NCI-H2196 treated with DMSO at 0.1 percent for 48 hours (cell line): ENCODE data around the gene ZNF787.
A peak's percentile ranks its signal among the peaks of the same experiment; 100 is the strongest.
"Not testable (repeated sequence)": the region's sequence is repeated elsewhere in the genome, so short reads cannot be mapped to it uniquely, and the experiment has no call there.

Source experiments
- DNase-seq: peaks from one replicate; lab custom pipeline; 2025; ENCODE audit not compliant: unreplicated experiment; lab: John Stamatoyannopoulos, UW

ZNF787 gene

GRCh38 chr19:56121180-56122167, at the start of gene ZNF787:
Gene ZNF787, minus strand, starts transcription at chr19:56121295. Its CDS starts 18,078 bp downstream, at chr19:56103217.
- DNase-seq, result peak; percentile 96

- peak; percentile 93 for DNase-seq
Measured at GRCh38 chr19:56170261-56170660, 49.2 kb upstream of the ZNF787 start.

- DNase-seq, result no peak
Measured at GRCh38 chr19:56167064-56167578, 46.0 kb upstream of the ZNF787 start.

- no peak for DNase-seq
Measured at GRCh38 chr19:56163097-56163496, 42.0 kb upstream of the ZNF787 start.

GRCh38 chr19:56162258-56162657, 41.2 kb upstream of the ZNF787 start:
- no peak for DNase-seq

- DNase-seq, result no peak
Measured at GRCh38 chr19:56161534-56161933, 40.4 kb upstream of the ZNF787 start.

- DNase-seq, result no peak
Measured at GRCh38 chr19:56159622-56160271, 38.7 kb upstream of the ZNF787 start.

GRCh38 chr19:56159009-56159559, 38.0 kb upstream of the ZNF787 start:
- no peak for DNase-seq

GRCh38 chr19:56158170-56158757, 37.2 kb upstream of the ZNF787 start:
- no peak for DNase-seq

- DNase-seq, result no peak
Measured at GRCh38 chr19:56156768-56157167, 35.7 kb upstream of the ZNF787 start.

- DNase-seq, result no peak
Measured at GRCh38 chr19:56155124-56155687, 34.1 kb upstream of the ZNF787 start.

GRCh38 chr19:56153507-56153906, 32.4 kb upstream of the ZNF787 start:
- DNase-seq, result peak; percentile 82

- DNase-seq, result no peak
Measured at GRCh38 chr19:56152644-56153043, 31.5 kb upstream of the ZNF787 start.

GRCh38 chr19:56150358-56150757, 29.3 kb upstream of the ZNF787 start:
- DNase-seq, result no peak

- no peak for DNase-seq
Measured at GRCh38 chr19:56149656-56150038, 28.6 kb upstream of the ZNF787 start.

GRCh38 chr19:56148955-56149655, 28.0 kb upstream of the ZNF787 start:
- DNase-seq, result not testable (repeated sequence)

GRCh38 chr19:56148096-56148495, 27.0 kb upstream of the ZNF787 start:
- DNase-seq, result no peak

- DNase-seq, result no peak
Measured at GRCh38 chr19:56147307-56147706, 26.2 kb upstream of the ZNF787 start.

GRCh38 chr19:56146904-56147303, 25.8 kb upstream of the ZNF787 start:
- DNase-seq, result no peak

- no peak for DNase-seq
Measured at GRCh38 chr19:56145698-56146097, 24.6 kb upstream of the ZNF787 start.
